Middle frontal gyrus (tissue), 1 donor: ENCODE data around the gene EGFLAM.

Experiments used
- DNase-seq: peaks from one replicate; pipeline ENCODE4 v3.0.0-alpha.2; 2015; ENCODE audit warnings: low spot score; ENCODE audit errors: extremely low spot score

EGFLAM gene

DNA sequence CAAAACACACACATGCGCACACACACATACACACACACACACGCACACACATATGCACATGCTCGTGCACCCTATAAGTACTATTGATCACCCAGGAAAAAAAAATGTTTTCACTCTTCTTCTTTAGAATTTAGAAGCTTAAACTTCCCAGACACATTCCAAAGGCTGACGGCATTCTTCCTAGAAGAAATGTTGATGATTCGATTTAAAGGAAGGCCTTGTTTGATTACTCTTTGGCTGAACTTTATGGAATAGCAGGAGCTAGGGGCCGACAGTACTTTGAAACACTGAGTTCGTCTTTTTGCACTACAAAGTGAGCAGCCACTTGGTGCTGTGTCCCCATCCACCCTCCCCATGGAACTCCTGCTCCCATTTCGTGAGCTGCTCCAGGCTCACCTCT is 113.2 kb downstream of the EGFLAM start:
- no peak for DNase-seq

GRCh38 chr5:38373743-38374142 is 115.4 kb downstream of the EGFLAM start:
- DNase-seq, result peak; percentile 39

GRCh38 chr5:38375423-38375822 is 117.1 kb downstream of the EGFLAM start:
- DNase-seq, result no peak

GRCh38 chr5:38376404-38376803 is 118.0 kb downstream of the EGFLAM start:
- no peak for DNase-seq

- no peak for DNase-seq
These were observed 120.2 kb downstream of the EGFLAM start for GRCh38 chr5:38378579-38378978.

- no peak for DNase-seq
These were observed 121.1 kb downstream of the EGFLAM start for GRCh38 chr5:38379350-38379937.

GRCh38 chr5:38380537-38380936 is 122.2 kb downstream of the EGFLAM start:
- no peak for DNase-seq

GRCh38 chr5:38381361-38381760 is 123.0 kb downstream of the EGFLAM start:
- no peak for DNase-seq

- DNase-seq, result no peak
These were observed 124.5 kb downstream of the EGFLAM start for GRCh38 chr5:38382898-38383297.

- no peak for DNase-seq
These were observed 125.3 kb downstream of the EGFLAM start for GRCh38 chr5:38383701-38384100.

DNA sequence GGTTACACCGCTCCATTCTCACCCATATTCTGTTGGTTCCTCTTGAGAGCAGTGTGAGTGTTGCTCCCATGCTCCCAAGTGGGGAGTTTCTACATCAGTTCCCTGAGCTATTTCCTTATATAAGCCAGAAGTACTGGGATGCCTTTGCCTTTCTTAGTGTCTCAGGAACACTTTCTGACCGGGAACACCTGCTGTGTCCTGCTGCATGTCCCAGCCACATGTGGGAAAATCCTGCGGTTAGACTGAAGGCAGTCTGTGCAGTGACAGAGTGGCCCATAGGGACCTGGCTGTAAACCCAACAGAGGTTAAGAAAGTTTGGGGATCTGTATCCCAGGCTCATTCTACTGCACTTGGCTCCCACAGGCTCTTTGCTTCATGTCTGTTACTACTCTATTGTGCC is 126.0 kb downstream of the EGFLAM start:
- DNase-seq, result no peak

DNA sequence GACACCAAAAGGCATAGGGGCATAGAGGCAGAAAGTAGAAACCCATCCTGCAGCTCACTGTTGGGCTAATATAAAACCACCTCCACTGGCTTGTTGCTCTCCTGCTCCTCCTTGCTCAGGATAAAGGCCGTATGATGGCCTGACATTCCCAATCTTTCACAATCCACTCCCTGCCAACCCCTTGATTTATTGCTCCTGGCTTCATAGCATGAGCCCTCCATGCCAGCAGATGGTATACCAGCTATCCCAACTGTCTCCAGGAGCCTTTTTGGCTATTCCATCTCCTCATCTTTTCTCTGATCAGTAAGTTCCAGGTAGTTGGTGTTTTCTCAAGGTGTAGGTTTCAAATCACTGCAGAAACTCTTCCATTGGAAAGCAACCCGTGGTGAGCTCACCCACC is 128.8 kb downstream of the EGFLAM start:
- no peak for DNase-seq

- DNase-seq, result no peak
These were observed 135.3 kb downstream of the EGFLAM start for GRCh38 chr5:38393636-38394035.

GRCh38 chr5:38396766-38397165 is 138.4 kb downstream of the EGFLAM start:
- DNase-seq, result no peak

- DNase-seq, result no peak
These were observed 142.0 kb downstream of the EGFLAM start for GRCh38 chr5:38400365-38400764.

- no peak for DNase-seq
These were observed 142.8 kb downstream of the EGFLAM start for GRCh38 chr5:38401145-38401544.

GRCh38 chr5:38403406-38403805 is 145.0 kb downstream of the EGFLAM start:
- no peak for DNase-seq

- no peak for DNase-seq
These were observed 145.7 kb downstream of the EGFLAM start for GRCh38 chr5:38403877-38404635.

DNA sequence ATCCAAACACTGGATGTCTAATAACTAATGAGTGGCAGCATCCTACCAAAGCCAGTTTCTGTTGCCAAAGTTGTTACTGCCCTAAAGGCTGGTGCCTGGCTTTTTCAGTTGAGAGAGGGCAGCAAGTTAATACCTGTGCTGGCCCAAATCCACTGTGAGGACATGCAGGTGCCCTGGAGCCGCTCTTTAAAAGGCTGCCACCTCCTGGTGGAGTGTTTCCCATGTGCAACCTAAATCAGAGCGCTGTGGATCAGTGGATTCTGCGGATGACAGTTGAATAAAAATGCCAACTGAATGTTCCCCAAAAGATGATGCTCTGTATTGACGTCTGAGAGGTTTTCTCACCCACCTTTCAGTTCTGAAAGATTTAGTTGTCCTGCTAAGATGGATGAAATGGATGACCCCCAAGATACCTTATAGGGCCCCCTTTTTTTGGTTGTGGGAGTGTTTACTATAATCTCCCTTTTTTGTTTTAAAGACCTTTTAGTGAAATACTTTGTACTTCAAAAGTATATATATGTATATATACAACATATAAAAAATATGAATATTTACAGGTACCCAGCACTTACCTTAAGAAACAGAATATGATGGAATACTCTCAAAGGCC is 146.4 kb downstream of the EGFLAM start:
- no peak for DNase-seq

DNA sequence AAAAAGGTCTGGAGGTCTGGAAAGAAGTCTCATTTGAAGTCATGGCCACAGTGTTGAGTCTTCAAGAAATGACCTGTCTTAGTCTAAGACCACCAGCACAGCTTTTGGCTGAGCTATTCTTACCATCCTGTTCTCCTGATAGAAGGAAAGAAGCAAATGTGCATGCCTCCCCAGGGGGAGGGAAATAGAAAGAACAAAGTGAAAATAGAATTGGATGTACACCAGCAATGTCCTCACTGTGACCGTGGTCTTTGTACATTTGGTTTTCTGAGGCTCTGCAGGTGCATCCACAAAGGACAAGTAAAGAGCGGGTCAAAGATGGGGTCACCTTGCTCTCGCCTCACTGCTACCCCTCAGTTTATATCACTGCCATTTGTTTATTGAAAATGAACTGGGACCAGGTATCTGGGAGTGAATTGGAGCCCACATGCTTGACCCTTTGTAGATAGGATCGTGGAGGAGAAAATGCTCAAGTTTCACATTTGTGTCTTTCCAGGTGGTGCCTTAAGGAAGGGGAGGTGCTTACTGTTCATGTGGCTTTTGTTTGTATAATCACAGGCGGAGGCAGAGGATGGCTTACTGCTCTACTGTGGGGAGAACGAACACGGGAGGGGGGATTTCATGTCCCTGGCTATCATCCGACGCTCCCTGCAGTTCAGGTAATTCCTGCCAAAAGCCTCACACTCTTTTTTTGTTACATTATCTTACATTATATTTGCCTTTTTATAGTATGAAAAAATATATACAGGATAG is 150.3 kb downstream of the EGFLAM start:
- DNase-seq, result no peak

- DNase-seq, result no peak
These were observed 152.1 kb downstream of the EGFLAM start for GRCh38 chr5:38410304-38410990.
